DND-41 (cell line): ENCODE data around the gene SLC30A10.

Experiments used
- CTCF ChIP-seq: IDR thresholded peaks from 2 replicates; pipeline ENCODE4 v1.5.1; 2012; ENCODE audit warnings: borderline replicate concordance, low read length, moderate library complexity, mild to moderate bottlenecking; ENCODE audit not compliant: poor library complexity, severe bottlenecking; ENCODE audit errors: extremely low read depth
- EZH2 ChIP-seq: IDR thresholded peaks from 3 replicates; pipeline ENCODE4 v1.6.1; 2012; ENCODE audit warnings: borderline replicate concordance, low read depth, mild to moderate bottlenecking, moderate library complexity, low read length, inconsistent platforms; ENCODE audit not compliant: severe bottlenecking

GRCh38 chr1:219963432-219963831, 35.1 kb upstream of the SLC30A10 start:
- TF ChIP-seq CTCF (no peak), EZH2 (no peak)
